Left ventricle myocardium inferior (tissue), 1 donor: ENCODE results near the gene KIAA0040. TPM values are rescaled to one million over a fixed set of nuclear protein-coding genes. Genes with fewer than 3 reads are reported as not detected.

ENCODE experiments used
- DNase-seq: peaks from one replicate; pipeline ENCODE4 v3.0.0-alpha.2; 2020
- H3K27ac ChIP-seq: fragments of 200-600 bp; replicated peaks from 2 replicates; pipeline ENCODE4 v1.8.0; 2021
- H3K27me3 ChIP-seq: fragments of 200-600 bp; 2 replicates; pipeline ENCODE4 v1.8.0; 2021; ENCODE audit warnings: low read depth
- H3K36me3 ChIP-seq: fragments of 200-600 bp; 2 replicates; pipeline ENCODE4 v1.8.0; 2021
- H3K4me1 ChIP-seq: fragments of 200-600 bp; 2 replicates; pipeline ENCODE4 v1.8.0; 2021
- H3K4me3 ChIP-seq: fragments of 200-600 bp; 2 replicates; pipeline ENCODE4 v1.8.0; 2021; ENCODE audit warnings: mild to moderate bottlenecking, moderate library complexity
- H3K9me3 ChIP-seq: fragments of 200-600 bp; replicated peaks from 2 replicates; pipeline ENCODE4 v1.8.0; 2021
- intact Hi-C: fragments of 100-400 bp; cut with micrococcal nuclease; formaldehyde crosslinking; loops from one replicate; pipeline ENCODE4 v1.11.0; 2022
- total RNA-seq: library from RNA; stranded (reverse); fragmentation: NEBNext Ultra II Directional; extraction: Animal tissue kit (Norgen Biotek cat#: 25700); gene quantifications from one replicate; pipeline ENCODE4 v1.2.1, GENCODE V29; 2021
- TF ChIP-seq, protein P1 (sequence below): fragments of 200-600 bp; IDR thresholded peaks from 2 replicates; pipeline ENCODE4 v1.8.0; 2021; ENCODE audit warnings: antibody characterized with exemption, mild to moderate bottlenecking, borderline replicate concordance
- donor health status: DM: no; HTN: yes; CAD: no; lungs with severe emphysema.

Gene KIAA0040
- total RNA-seq, 1 donor from 2014 or later: 12.8 TPM

DNA sequence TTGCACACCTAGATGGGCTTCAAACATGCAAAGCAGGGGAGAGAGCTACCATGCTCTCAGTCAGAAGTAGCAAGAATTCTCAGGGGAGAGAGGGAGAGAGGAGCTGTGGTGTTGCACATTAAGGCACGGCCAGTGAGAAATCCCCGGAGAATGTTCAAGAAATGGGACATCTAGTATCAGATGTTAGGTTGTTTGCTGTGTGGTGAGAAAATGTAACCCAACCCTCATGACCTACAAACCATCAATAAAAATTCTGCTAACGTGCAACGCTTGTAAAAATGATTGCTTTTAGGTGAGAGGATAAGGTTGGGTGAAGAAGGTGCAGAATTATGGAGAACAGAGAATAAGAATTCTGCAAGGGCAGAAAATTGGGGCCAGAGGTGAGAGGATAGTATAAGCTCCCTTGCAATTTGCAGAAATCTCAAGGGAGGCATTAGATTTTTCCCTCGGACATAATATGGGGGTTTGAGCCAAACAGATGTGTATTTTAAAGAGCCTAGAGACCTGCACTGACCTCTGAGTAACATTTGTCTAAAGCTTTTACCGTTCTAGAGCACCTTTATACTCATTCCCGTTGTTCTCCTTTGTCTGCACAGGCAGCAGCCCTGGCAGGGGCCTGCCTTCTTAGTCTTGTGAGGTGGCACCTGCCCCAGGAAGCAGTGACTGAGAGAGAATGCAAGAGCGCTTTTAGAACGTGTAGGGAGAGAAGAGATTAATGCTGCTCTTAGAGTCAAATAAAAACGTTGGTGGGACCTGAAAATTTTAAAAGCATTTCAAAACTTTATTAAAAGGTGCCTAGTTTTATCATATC lies 25.4 kb upstream of the KIAA0040 start:
- TF ChIP-seq, protein P1, sequence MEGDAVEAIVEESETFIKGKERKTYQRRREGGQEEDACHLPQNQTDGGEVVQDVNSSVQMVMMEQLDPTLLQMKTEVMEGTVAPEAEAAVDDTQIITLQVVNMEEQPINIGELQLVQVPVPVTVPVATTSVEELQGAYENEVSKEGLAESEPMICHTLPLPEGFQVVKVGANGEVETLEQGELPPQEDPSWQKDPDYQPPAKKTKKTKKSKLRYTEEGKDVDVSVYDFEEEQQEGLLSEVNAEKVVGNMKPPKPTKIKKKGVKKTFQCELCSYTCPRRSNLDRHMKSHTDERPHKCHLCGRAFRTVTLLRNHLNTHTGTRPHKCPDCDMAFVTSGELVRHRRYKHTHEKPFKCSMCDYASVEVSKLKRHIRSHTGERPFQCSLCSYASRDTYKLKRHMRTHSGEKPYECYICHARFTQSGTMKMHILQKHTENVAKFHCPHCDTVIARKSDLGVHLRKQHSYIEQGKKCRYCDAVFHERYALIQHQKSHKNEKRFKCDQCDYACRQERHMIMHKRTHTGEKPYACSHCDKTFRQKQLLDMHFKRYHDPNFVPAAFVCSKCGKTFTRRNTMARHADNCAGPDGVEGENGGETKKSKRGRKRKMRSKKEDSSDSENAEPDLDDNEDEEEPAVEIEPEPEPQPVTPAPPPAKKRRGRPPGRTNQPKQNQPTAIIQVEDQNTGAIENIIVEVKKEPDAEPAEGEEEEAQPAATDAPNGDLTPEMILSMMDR: no peak
- Histone ChIP-seq H3K36me3 (no peaks in the 10 kb centered on the region), H3K4me1 (peaks cover 43% of the 10 kb centered on the region), H3K9me3 (peaks cover 8% of the 10 kb centered on the region), H3K27me3 (no peaks in the 10 kb centered on the region), H3K27ac (no peak overlapping the region), H3K4me3 (no peak overlapping the region)
- intact Hi-C loops: no loop called here
- no peak for DNase-seq

DNA sequence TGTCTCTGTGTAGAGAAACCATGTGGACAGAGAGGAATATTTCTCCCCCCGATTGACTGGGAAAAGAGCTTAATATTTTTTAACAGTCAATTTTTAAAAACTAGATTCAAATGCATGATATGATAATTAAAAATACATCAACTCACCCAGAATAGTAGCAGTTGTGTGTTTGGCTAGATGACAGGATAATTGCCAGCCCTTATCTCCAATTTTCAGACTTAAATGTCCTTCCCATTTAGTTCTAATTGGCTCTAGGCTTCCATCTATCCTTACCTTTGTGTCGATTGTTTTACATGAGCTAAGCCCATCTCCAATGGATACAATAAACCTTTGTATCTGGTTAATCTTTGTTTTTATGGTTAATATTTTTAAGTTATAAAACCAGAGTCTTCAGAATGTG lies 23.9 kb upstream of the KIAA0040 start:
- H3K4me1 ChIP-seq: peaks cover 32% of the 10 kb centered on the region
- peaks cover 8% of the 10 kb centered on the region for H3K9me3 ChIP-seq
- H3K36me3 ChIP-seq: no peaks in the 10 kb centered on the region
- H3K27ac ChIP-seq: no peak overlapping the region
- H3K4me3 ChIP-seq: no peak overlapping the region
- TF ChIP-seq, protein P1: no peak
- intact Hi-C loops: no loop called here
- DNase-seq: no peak
- H3K27me3 ChIP-seq: no peaks in the 10 kb centered on the region

DNA sequence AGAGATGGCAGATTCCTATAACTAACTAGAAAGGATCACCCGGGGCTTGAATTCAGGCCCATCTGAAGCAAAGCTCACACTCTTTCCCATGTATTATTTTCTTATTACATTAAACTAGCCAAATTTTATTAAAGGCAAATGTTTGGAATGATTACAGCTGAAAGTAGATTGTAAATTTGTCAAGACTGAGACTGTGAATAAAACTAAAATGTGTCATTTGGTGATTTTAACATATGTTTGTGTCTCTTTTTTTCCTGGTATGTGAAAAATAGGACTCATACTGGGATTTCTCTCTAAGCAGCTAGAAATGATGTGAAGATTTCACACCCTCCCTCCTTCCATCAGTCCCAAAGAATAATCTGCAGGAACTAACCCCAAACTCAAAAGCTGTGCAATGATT lies 19.1 kb upstream of the KIAA0040 start:
- peaks cover 8% of the 10 kb centered on the region for H3K9me3 ChIP-seq
- intact Hi-C loops: no loop called here
- H3K27ac ChIP-seq: no peak overlapping the region
- TF ChIP-seq, protein P1: no peak
- no peak for DNase-seq
- H3K36me3 ChIP-seq: no peaks in the 10 kb centered on the region
- H3K4me1 ChIP-seq: no peaks in the 10 kb centered on the region
- no peaks in the 10 kb centered on the region for H3K27me3 ChIP-seq
- H3K4me3 ChIP-seq: no peak overlapping the region

DNA sequence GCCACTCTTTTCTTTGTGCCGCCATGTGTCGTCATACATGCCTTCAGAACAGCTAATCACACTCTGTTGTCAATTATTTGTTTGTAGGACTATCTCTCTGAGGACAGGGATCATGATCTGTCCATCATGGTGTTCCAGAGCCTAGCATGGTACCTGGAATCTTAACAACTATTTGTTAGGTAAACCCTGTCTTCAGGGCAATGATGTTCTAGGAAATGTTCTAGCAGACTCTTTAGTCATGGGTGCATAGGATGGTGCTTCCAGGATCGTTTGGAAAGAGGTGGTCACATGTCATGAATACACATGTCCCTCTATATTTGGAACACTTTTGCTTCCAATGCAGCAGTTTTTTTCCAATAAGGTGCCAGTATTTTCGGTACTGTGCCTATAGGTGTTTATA lies 18.2 kb upstream of the KIAA0040 start:
- Histone ChIP-seq H3K27me3 (no peaks in the 10 kb centered on the region), H3K4me3 (no peak overlapping the region), H3K36me3 (no peaks in the 10 kb centered on the region), H3K27ac (no peak overlapping the region), H3K4me1 (no peaks in the 10 kb centered on the region), H3K9me3 (peaks cover 8% of the 10 kb centered on the region)
- intact Hi-C loops: no loop called here
- DNase-seq: no peak
- TF ChIP-seq, protein P1: no peak

DNA sequence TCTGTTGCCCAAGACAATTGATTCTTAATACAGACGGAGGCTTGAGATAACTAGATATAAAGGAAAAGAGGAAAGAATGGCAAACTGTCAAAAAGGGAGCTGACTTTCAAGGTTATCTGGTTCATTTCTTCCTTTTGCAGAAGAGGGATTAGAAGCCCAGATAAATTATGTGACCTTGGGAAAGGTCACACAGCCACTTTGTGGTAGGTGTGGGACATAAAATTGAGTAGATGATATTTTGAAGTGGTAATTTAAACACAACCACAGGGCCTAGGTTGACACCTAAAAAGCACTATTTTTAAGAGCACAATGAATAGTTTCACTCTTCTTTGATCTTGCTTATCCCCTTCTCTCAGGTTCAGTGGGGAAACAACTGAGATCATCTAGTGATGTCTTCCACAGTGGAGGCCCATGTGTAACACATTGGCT lies 16.9 kb upstream of the KIAA0040 start:
- Histone ChIP-seq H3K4me1 (peaks cover 2% of the 10 kb centered on the region), H3K36me3 (no peaks in the 10 kb centered on the region), H3K9me3 (peaks cover 8% of the 10 kb centered on the region), H3K27ac (no peak overlapping the region), H3K4me3 (no peak overlapping the region), H3K27me3 (no peaks in the 10 kb centered on the region)
- intact Hi-C loops: no loop called here
- TF ChIP-seq, protein P1: no peak
- DNase-seq: no peak
